HG02943 (cell line): ENCODE data around the gene TMEM258.
A peak's percentile ranks its signal among the peaks of the same experiment; 100 is the strongest.

Source experiments
- ATAC-seq: cut with Tn5 transposase; IDR thresholded peaks from one replicate; pipeline ENCODE4 v1.9.1; 2021; ENCODE audit warnings: mild to moderate bottlenecking, low read depth, moderate library complexity; ENCODE audit not compliant: unreplicated experiment

TMEM258 gene

GRCh38 chr11:61792310-61793082 is at the start of gene TMEM258, which contains the start of gene FEN1:
TSS of gene TMEM258 (minus strand) at chr11:61792599. CDS start at chr11:61792558, 41 bp downstream.
TSS of gene FEN1 (plus strand) at chr11:61792911. CDS start at chr11:61795362, 2,451 bp downstream.
- peak; percentile 70 for ATAC-seq

- no peak for ATAC-seq
These were observed 49.5 kb upstream of the TMEM258 start for GRCh38 chr11:61841636-61842527.

GRCh38 chr11:61840371-61840770 is 48.0 kb upstream of the TMEM258 start:
- ATAC-seq = no peak

GRCh38 chr11:61839742-61840141 is 47.3 kb upstream of the TMEM258 start:
- ATAC-seq = no peak

GRCh38 chr11:61838921-61839320 is 46.5 kb upstream of the TMEM258 start:
- ATAC-seq = no peak

- no peak for ATAC-seq
These were observed 46.1 kb upstream of the TMEM258 start for GRCh38 chr11:61838501-61838900.

- no peak for ATAC-seq
These were observed 45.1 kb upstream of the TMEM258 start for GRCh38 chr11:61837411-61838005.

- ATAC-seq = no peak
These were observed 43.8 kb upstream of the TMEM258 start for GRCh38 chr11:61836193-61836592.

- peak; percentile 64 for ATAC-seq
These were observed 42.1 kb upstream of the TMEM258 start for GRCh38 chr11:61834278-61835048.

GRCh38 chr11:61833926-61834277 is 41.5 kb upstream of the TMEM258 start:
- ATAC-seq = no peak

GRCh38 chr11:61833471-61833870 is 41.1 kb upstream of the TMEM258 start:
- no peak for ATAC-seq

GRCh38 chr11:61832754-61833153 is 40.4 kb upstream of the TMEM258 start:
- ATAC-seq = no peak

- ATAC-seq = no peak
These were observed 39.8 kb upstream of the TMEM258 start for GRCh38 chr11:61832207-61832606.

- ATAC-seq = no peak
These were observed 38.1 kb upstream of the TMEM258 start for GRCh38 chr11:61830237-61831105.

GRCh38 chr11:61829806-61830205 is 37.4 kb upstream of the TMEM258 start:
- ATAC-seq = no peak

- ATAC-seq = no peak
These were observed 36.4 kb upstream of the TMEM258 start for GRCh38 chr11:61828629-61829407.

- no peak for ATAC-seq
These were observed 35.9 kb upstream of the TMEM258 start for GRCh38 chr11:61828379-61828628.

- peak; percentile 67 for ATAC-seq
These were observed 35.4 kb upstream of the TMEM258 start, which contains the start of gene FADS2 for GRCh38 chr11:61827571-61828378. TSS of gene FADS2 (plus strand) at chr11:61828300. CDS start at chr11:61828391, 91 bp downstream.
